IPS-18c (cell line): ENCODE measurements around the gene DYNLT1.
A peak's percentile ranks its signal among the peaks of the same experiment; 100 is the strongest.
"Not testable (repeated sequence)": the region's sequence is repeated elsewhere in the genome, so short reads cannot be mapped to it uniquely, and the experiment has no call there.

Source experiments
- H3K4me3 ChIP-seq: 2 replicates; pipeline ENCODE4 v1.7.0; 2013; ENCODE audit warnings: low read depth, mild to moderate bottlenecking, low read length, moderate library complexity; ENCODE audit not compliant: insufficient read depth
- H3K9me3 ChIP-seq: one replicate; pipeline ENCODE4 v1.6.1; 2013; ENCODE audit warnings: mild to moderate bottlenecking, low read length, moderate library complexity; ENCODE audit not compliant: control insufficient read depth, insufficient read depth

Gene DYNLT1

DNA sequence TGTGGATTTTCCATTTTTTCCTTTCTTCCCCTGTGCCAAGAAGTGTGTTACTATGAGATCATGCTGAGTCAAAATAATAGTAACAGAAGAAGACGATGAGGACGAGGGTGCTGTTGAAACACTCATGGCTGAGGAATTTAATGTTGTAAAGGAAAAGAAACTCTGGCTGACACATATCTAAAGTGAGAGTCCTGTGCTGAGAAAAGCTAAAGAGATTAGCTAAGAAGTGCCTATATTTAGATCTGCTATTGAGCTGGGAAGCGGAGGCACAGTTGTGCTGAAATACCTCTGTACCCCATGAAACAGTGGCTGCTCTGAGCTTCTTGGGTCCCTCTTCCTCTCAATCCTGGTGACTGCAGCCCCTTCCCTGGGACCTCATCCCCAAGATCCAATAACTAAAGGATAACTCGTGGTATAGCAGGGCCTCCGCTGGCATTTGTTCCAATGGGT lies 4.2 kb upstream of the DYNLT1 start:
- Histone ChIP-seq H3K9me3 (no peaks in the 10 kb centered on the region), H3K4me3 (no peak overlapping the region)

DNA sequence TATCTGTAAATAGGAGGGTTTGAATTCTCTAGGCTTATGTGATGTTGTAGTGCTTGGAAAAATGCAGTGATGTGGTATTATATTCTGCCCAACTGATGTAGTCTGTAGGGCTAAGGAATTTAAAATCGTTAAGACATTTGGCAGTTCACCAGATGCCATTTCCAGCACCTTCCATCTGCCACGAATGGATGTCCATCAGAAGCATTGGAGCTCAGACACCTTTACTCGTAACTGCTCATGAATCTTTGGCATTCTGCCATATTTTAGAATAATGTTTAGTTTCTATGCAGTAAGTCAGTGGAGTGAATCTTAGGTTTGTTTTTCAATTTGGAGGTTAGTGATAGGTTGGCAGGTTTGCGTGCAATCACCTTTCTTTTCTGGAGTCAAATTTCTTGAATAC lies 3.0 kb upstream of the DYNLT1 start:
- Histone ChIP-seq H3K9me3 (no peaks in the 10 kb centered on the region), H3K4me3 (no peak overlapping the region)

DNA sequence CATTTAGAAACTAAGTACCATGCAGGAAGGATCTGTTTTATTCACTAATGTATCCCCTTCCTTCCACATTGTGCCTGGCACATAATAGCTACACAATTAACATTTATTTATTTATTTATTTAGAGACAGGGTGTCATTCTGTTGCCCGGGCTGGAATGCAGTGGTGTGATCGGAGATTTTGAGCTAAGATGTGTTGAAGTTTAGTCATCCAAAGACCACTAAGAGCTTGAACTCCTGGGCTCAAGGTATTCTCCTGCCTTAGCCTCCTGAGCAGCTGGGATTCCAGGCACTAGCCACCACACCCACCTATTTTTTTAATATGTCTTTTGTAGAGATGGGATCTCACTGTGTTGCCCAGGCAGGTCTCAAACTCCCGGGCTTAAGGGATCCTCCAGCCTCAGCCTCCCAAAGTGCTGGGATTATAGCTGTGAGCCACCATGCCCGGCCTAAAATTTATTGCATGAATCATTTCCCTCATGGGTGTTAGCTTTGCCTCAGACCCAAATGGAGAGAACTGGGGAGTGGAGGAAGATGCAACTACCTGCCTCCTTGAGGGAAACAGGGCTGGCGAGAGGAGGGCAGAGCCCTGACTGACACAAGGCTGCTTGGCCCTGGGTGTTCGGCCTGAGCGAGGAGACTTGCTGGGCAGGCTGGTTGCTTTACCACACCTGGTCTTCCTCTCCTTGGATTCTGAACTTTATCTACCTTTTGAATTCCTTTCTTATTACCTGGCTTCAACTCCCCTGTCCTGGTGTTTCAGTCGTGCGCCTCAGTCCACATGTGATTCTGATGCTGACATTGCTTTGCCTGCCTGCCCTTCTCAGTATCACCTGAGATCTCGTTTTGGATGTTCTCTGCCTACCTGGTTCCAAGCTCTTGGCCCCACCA lies 1.7 kb upstream of the DYNLT1 start:
- Histone ChIP-seq H3K4me3 (no peak overlapping the region), H3K9me3 (no peaks in the 10 kb centered on the region)

DNA sequence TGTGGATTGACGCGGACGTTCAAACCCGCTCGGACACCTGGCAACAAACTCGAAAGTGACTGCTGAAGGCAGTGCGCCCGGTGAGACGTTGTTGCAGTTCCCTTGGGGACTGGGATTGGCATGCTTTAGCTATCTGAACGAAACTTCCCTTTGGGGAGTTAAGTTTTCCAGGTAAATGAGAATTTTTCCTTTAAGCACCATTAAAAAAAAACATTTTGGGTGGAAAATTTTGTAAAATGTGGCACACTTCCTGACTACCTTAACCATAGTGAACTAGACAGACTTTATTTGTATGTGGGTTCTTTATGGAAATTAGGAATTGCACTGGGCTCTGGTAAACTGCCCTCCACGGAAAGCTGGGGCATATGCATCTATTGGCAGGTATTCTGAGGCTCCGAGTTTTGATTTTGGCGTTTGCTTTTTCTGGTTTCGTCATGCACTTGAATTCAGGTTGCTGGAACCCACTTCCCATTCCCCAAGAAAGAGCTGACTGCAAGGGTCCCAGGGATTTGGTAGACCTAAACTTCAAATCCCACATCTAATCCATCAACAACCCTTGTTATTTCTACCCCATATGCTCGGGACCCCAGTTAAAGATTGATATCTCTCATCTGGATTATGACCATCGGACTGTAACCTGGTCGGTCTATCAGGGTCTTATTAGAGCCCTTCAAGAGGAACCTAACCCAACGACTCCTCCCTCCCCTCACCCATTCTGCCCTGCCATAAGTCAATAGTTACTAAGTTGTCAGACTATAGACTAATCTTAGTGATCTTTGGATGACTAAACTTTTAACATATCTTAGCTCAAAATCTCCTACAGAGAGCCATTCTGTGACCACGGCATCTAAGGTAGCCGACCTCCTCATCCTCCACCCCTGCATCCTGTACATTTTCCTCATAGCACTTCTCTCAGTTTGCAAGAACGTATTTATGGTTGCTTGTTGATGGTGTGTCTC lies 800 bp upstream of the DYNLT1 start:
- H3K4me3 ChIP-seq, result peak overlapping the region; percentile 95
- H3K9me3 ChIP-seq, result no peaks in the 10 kb centered on the region

DNA sequence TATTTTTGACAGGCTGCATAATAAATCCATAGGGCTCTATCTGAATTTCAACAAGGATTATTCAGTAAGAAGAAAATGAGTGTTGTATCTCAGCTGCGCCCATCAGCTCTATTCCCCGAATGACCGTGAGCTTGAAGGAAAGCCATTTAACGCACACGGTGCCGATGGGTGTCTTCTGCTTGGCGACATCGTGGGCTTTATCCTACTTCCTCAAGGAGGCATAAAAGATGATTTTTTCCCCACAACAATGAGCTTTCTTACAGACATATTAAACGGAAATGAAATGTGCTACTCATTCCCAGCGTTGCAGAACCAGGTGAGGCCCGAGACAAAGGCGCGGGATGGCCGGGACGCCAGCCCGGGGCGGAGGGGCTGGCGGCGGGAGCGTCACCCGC lies 710 bp downstream of the DYNLT1 start:
- peak overlapping the region; percentile 95 for H3K4me3 ChIP-seq
- H3K9me3 ChIP-seq, result no peaks in the 10 kb centered on the region

DNA sequence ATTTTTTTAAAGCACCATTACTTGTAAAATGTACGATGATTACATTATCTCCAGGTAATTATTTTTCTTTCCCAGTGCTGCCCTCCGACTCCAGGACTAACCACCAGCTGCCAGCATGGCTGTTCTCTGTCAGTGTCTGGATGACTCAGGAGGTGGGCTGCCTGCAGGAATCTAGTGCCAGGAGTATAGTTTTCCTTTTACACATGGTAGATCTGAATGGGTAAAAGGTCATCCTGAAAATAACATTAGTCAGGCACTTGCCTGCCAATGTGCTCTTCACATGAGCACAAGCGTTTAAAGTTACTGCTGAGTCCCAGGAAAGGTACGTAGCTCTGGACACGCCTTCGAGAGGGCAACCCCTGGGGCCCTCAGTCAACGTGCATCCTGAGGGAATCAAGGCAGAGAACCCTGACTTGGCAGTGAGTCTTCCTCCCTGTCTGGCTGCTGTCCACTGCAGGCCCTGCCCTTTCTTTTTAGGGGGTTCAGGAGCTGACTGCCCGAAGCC lies 2.4 kb downstream of the DYNLT1 start:
- H3K4me3 ChIP-seq, result no peak overlapping the region
- H3K9me3 ChIP-seq, result no peaks in the 10 kb centered on the region

DNA sequence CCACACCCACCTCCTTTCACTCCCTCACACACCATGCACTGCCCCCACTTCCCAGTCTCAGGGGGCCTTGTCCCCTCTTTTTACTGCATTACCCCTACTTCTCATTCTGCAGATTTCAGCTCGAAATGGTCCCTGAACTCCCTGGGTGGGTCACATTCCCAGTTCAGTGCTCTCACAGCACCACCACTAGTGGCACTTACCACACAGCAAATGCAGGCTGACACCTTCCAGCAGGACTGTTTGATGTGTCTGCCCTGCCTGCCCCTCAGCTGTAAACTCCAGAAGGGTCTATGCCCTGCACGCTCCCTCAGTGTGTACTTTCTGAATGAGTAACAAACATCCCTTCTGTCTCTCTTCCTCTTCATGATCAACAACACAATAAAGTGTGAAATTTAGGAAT lies 4.0 kb downstream of the DYNLT1 start:
- Histone ChIP-seq H3K4me3 (no peak overlapping the region), H3K9me3 (no peaks in the 10 kb centered on the region)

DNA sequence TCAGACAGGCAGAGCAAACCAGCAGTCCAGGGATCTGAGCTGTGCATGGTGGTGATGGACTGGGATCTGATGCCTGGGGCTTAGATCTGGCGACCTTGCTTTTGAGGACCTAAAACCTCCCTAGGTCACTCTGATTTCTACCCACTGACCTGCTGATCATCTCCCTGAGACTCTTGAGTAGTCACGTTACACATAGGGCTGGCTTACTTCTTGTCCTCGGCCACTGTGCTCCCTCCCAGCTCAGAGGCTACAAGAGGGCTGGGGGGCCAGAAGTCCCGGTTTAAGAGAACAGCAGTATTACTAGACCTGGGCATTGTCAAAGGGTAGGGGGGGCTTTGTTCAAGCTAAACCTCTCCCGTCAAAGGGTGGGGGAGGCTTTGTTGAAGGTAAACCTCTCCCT lies 5.5 kb downstream of the DYNLT1 start:
- Histone ChIP-seq H3K9me3 (no peaks in the 10 kb centered on the region), H3K4me3 (no peak overlapping the region)

DNA sequence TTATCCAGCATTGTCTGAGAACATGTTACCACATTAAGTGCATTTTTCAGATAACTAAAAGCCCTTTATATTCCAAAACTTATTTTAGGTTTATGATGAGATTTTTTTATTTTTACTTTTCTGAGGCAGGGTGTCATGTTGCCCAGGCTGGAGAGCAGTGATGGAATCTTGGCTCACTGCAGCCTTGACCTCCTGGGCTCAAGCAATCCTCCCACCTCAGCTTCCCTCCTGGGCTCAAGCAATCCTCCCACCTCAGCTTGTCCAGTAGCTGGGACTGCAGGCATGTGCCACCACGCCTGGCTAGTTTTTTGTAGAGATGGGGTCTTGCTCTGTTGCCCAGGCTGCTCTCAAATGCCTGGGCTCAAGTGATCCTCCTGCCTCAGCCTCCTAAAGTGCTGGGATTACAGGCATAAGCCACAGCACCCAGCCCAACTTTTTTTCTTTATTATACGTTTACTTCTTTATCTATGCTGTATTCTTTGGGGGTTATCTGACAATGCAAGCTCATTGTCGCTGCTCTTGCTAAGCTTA lies 6.2 kb downstream of the DYNLT1 start:
- no peak overlapping the region for H3K4me3 ChIP-seq

DNA sequence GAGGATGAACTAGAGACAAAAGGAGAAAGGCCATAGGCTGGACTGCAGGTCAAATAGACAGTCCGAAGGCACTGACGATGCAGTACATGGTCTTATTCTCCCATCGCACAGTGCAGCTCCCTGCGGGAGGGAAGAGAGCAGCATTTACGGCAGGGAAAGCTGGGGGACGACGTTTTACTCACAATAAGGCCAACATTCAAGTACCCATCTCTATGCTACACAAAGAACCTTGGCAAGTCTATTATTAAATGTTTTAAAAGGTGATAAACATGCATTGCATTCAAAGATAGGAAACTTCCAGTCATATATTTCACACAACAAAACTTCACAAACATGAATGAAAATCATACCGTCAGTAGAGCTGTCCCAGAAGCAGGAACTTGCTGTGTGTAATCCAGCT lies 7.8 kb downstream of the DYNLT1 start:
- no peaks in the 10 kb centered on the region for H3K9me3 ChIP-seq
- no peak overlapping the region for H3K4me3 ChIP-seq

More for the DNA sequence above, 6.2 kb downstream of the DYNLT1 start:
- no peaks in the 10 kb centered on the region for H3K9me3 ChIP-seq

DNA sequence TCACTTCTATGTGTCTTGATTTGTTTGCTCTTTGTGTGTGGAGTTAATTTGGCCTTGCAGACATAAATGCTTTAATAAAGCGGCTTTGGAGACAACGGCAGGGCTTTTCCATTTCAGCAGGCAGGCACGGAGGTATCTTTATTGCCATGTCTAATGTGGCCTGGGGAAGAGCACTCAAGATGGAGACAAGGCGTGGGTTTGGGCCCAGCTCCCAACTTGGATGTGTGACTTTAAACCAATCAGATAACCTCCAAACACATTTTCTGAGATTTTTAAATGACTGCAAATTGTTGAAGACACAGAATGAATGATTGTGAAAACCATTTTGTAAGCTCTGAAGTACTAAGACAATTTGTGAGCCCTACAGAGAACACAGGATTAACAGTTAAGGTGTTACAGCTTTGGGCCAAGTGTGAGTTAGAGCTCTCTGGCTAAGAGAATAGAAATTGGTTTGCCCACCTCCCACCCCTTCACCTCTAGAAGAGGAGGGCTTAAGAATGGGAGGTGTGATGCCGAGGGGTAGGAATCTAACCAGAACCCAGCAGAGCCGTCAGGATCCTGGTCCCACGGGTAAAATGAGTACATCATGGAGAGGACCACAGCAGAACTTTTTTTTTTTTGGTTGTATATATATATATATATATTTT lies 9.0 kb downstream of the DYNLT1 start:
- Histone ChIP-seq H3K9me3 (no peaks in the 10 kb centered on the region), H3K4me3 (no peak overlapping the region)

DNA sequence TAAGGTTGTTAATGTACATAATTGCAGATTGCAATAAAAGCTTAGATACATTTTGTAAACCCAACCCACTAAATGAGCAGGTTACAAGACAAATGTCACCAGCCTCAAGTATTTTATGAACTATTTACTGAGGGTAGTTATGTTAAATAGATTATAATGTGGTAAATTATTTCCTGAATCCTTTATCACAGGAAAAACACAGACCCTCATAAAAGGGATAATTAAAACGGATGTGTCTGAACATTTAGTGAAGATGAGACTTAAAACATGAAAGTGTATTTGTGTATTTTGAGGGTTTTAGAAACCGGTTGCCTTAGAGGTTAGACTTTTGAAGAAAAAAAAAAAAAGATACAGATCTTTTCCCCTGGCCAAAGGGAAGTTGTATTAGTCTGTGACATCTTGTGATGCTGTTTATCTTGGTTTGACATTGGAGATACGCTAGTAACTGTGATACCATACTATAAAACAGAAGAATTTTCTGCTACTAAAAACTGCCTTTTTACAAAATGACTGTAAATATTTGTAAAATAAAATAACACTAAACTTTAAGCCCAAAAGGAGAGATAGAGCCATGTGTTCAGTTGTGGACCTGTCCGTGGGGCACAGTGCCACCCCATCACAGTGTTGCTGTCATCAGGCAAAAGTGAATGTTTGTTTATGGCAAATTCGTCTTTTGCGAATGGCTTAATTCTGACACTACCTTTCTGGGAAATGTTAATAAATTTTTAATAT lies 9.7 kb downstream of the DYNLT1 start:
- Histone ChIP-seq H3K4me3 (no peak overlapping the region), H3K9me3 (no peaks in the 10 kb centered on the region)

DNA sequence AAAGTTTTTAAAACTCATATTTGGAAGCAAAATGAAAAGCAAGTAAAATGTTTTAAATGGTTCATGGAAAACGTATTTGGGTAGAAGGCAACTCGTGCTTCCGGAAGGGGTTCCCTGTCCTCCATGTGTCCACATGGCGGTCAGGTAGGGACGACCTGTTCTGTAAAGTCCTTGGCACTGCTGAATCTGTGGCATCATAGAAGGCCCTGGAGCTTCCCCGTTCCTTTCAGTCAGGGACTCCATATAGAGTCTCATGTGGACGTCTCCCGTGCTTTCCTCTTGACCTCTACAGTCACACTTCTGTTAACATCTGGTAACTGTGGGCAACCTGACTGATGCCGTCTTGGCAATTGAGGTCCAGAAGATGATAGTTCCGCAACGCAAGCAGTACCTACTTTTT lies 11.4 kb downstream of the DYNLT1 start:
- Histone ChIP-seq H3K9me3 (no peaks in the 10 kb centered on the region), H3K4me3 (no peak overlapping the region)

DNA sequence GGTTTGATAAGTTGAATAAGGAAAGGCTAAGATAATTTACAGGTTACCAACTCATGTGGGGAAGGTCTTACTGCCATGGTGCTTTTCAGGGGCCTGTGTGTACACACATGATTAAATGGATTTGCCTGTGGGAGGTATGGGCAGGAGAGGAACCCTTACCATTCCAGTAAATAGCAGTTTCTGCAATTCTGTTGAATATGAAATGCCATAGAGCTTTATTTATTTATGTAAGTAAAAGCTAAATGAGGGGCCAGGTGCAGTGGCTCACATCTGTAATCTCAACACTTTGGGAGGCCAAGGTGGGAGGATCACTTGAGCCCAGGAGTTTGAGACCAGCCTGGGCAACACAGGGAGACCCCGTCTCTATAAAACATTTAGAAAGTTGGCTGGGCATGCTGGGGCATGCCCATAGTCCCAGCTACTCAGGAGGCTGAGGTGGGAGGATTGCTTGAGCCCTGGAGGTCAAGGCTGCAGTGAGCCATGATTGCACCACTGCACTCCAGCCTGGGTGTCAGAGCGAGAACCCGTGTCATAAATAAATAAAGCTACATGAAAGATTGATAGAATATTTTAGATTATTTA lies 11.9 kb downstream of the DYNLT1 start:
- H3K4me3 ChIP-seq, H3K9me3 ChIP-seq: not testable (repeated sequence)

DNA sequence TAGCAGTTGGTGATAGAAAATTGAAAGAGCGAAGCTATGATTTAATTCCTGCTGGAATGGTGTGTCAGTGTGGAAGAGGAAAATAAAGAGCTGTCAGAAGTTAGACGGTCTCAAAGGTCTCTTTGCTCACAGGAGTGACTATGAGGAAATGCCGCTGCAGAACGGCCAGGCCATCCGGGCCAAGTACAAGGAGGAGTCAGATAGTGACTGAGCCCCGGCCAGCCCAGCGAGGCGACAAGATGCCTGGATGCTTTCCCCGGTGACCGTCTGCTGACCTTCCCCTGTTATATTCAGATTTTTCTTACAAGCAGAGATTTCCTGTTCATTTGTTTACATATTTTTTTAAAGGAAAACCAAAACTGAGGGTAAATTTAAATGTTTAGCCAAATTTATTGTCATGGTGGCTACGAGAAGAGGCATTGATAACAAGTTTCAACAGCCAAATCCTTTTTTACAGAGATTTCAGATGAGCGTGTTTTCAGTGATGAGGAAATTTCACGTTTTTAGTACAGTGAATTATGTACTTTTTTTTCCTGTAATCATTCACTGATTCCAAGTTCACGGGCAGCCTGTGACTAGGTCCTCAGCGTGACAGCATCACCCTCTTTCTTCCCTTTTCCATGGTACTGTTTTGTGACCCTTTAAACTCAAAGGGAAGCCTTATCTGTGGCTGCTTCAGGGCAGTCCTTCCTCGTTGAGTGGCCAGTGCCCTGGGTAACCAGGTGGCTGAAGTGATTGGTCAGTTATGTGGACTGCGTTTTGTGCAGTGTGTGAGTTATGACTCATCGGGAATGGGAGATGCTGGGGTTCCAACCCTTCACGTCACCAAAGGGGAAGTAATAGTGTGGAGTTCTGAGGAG lies 12.6 kb downstream of the DYNLT1 start:
- Histone ChIP-seq H3K4me3 (no peak overlapping the region), H3K9me3 (no peaks in the 10 kb centered on the region)
